ENCODE data around the gene FRMD8.

- no peak for TF ChIP-seq CTCF (IDR thresholded peaks at IDR 0.05)
- no peak for TF ChIP-seq POLR2A (IDR thresholded peaks at IDR 0.05)
- TF ChIP-seq EP300 (IDR thresholded peaks at IDR 0.05), result no peak
- no peak for TF ChIP-seq POLR2AphosphoS5 (IDR thresholded peaks at IDR 0.05)
Measured at GRCh38 chr11:65393513-65394079, 7.2 kb downstream of the FRMD8 start.
